Measurements from ENCODE around the gene WHRN. TPM values are rescaled to one million over a fixed set of nuclear protein-coding genes. Genes with fewer than 3 reads are reported as not detected.

WHRN gene
- total and polyA plus RNA-seq, 2 of the 13 experiments (the other 11 are each of a cell fraction or from before 2014, with no cell fraction given), result 2.3 to 5.3 TPM

GRCh38 chr9:114525513-114525912 lies 20.2 kb upstream of the WHRN start:
- Histone ChIP-seq H3K27me3 (ENCODE audit: control insufficient read depth in 1 of 2, insufficient read depth in 2 of 2, low read length in 2 of 2) (peaks cover 0 to 20% of the 10 kb centered on the region in 2 experiments; a peak in 2 of 5 replicates), H3K4me1 (ENCODE audit: insufficient read depth, low read length) (no peaks in the 10 kb centered on the region), H3K9ac (ENCODE audit: insufficient read depth, low read depth, low read length) (no peak overlapping the region), H3K79me2 (ENCODE audit: insufficient read depth, low read length) (no peaks in the 10 kb centered on the region), H3K9me3 (ENCODE audit: low read length) (no peaks in the 10 kb centered on the region), H3K4me2 (ENCODE audit: low read depth, low read length) (no peak overlapping the region), H3K27ac (ENCODE audit: extremely low read length, insufficient read depth, low read length) (no peak overlapping the region), H3K36me3 (replicated peaks in 1 of 2; ENCODE audit: control insufficient read depth in 1 of 2, insufficient read depth in 2 of 2, low read length in 2 of 2) (no peaks in the 10 kb centered on the region), H4K20me1 (ENCODE audit: insufficient read depth, low read length) (no peaks in the 10 kb centered on the region), H3K4me3 (replicated peaks in 1 of 3; ENCODE audit: insufficient read depth in 1 of 3, low read depth in 2 of 3, low read length in 3 of 3) (no peak overlapping the region), H2AFZ (ENCODE audit: low read length) (no peak overlapping the region)
- ChIA-PET CTCF (ENCODE audit: low intra/inter-chr PET ratio, low total read pairs) (no interaction called here), POLR2A (no interaction called here)
- whole genome bisulfite sequencing (ENCODE audit: low lambda C conversion rate), result 38% methylated on average over 3 of the region's 3 CpGs
- BruUV-seq (replicated peaks), result no TSS peak
- ATAC-seq (no peak), DNase-seq (ENCODE audit: low spot score) (no peak), FAIRE-seq (no peak)
- intact Hi-C loops (cut with micrococcal nuclease; ENCODE audit: unreplicated experiment) (no loop called here), in situ Hi-C loops (cut with HindIII; ENCODE audit: extremely low pct_ligation_motif_present, low pct_unique_long_range_greater_than_20kb) (no loop called here)
- TF ChIP-seq ZNF557 (CRISPR knock-in tag; IDR thresholded peaks at IDR 0.05), result no peak
- no peak for TF ChIP-seq HNRNPL (IDR thresholded peaks at IDR 0.05; ENCODE audit: low read depth, low read length)
- no peak for TF ChIP-seq ZBTB20 (CRISPR knock-in tag; IDR thresholded peaks at IDR 0.05; ENCODE audit: borderline replicate concordance, low read depth)
- TF ChIP-seq NBN (conservative IDR thresholded peaks at IDR 0.05), result no peak
- no peak for TF ChIP-seq ONECUT2 (CRISPR knock-in tag; IDR thresholded peaks at IDR 0.05)

- no peak overlapping the region for H3K27ac ChIP-seq (ENCODE audit: extremely low read length, insufficient read depth, low read length)
- no peak overlapping the region for H2AFZ ChIP-seq (ENCODE audit: low read length)
- no peak overlapping the region for H3K4me2 ChIP-seq (ENCODE audit: low read depth, low read length)
- peaks cover 0 to 26% of the 10 kb centered on the region in 2 experiments; a peak in 2 of 5 replicates for H3K27me3 ChIP-seq (ENCODE audit: control insufficient read depth in 1 of 2, insufficient read depth in 2 of 2, low read length in 2 of 2)
- H3K4me1 ChIP-seq (ENCODE audit: insufficient read depth, low read length), result no peaks in the 10 kb centered on the region
- ChIA-PET POLR2A (no interaction called here), CTCF (ENCODE audit: low intra/inter-chr PET ratio, low total read pairs) (no interaction called here)
- no peaks in the 10 kb centered on the region for H3K79me2 ChIP-seq (ENCODE audit: insufficient read depth, low read length)
- H4K20me1 ChIP-seq (ENCODE audit: insufficient read depth, low read length), result no peaks in the 10 kb centered on the region
- 3% methylated on average over 7 of the region's 7 CpGs for WGBS (ENCODE audit: low lambda C conversion rate)
- no TSS peak for BruUV-seq (replicated peaks)
- ATAC-seq, result no peak
- H3K9me3 ChIP-seq (ENCODE audit: low read length), result no peaks in the 10 kb centered on the region
- no peaks in the 10 kb centered on the region for H3K36me3 ChIP-seq (replicated peaks in 1 of 2; ENCODE audit: control insufficient read depth in 1 of 2, insufficient read depth in 2 of 2, low read length in 2 of 2)
- intact Hi-C loops (cut with micrococcal nuclease; ENCODE audit: unreplicated experiment), result no loop called here
- no peak overlapping the region for H3K9ac ChIP-seq (ENCODE audit: insufficient read depth, low read depth, low read length)
- in situ Hi-C loops (cut with HindIII; ENCODE audit: extremely low pct_ligation_motif_present, low pct_unique_long_range_greater_than_20kb), result no loop called here
- FAIRE-seq, result no peak
- no peak for DNase-seq (ENCODE audit: low spot score)
- no peak overlapping the region for H3K4me3 ChIP-seq (replicated peaks in 1 of 3; ENCODE audit: insufficient read depth in 1 of 3, low read depth in 2 of 3, low read length in 3 of 3)
- TF ChIP-seq ZNF446 (CRISPR knock-in tag; IDR thresholded peaks at IDR 0.05) (no peak), ATAD3A (CRISPR knock-in tag; IDR thresholded peaks at IDR 0.05) (no peak), ATF7-NPFF (CRISPR knock-in tag; IDR thresholded peaks at IDR 0.05; ENCODE audit: low read depth) (no peak), ZNF704 (CRISPR knock-in tag; IDR thresholded peaks at IDR 0.05; ENCODE audit: borderline replicate concordance) (no peak), HNRNPK (IDR thresholded peaks at IDR 0.05; ENCODE audit: low read depth, low read length, poor library complexity, severe bottlenecking) (no peak), JUN (CRISPR knock-in tag; IDR thresholded peaks at IDR 0.05) (no peak), TRIM24 (CRISPR knock-in tag; IDR thresholded peaks at IDR 0.05) (no peak), ZNF792 (CRISPR knock-in tag; IDR thresholded peaks at IDR 0.05) (no peak), FUBP1 (CRISPR knock-in tag; IDR thresholded peaks at IDR 0.05; ENCODE audit: borderline replicate concordance) (no peak), ISX (CRISPR knock-in tag; conservative IDR thresholded peaks at IDR 0.05) (no peak), NFE2 (CRISPR knock-in tag; IDR thresholded peaks at IDR 0.05) (no peak), ZNF530 (CRISPR knock-in tag; IDR thresholded peaks at IDR 0.05; ENCODE audit: low read depth) (no peak), HOXA7 (CRISPR knock-in tag; IDR thresholded peaks at IDR 0.05) (no peak), ZNF44 (CRISPR knock-in tag; IDR thresholded peaks at IDR 0.05) (no peak), ZSCAN29 (CRISPR knock-in tag; conservative IDR thresholded peaks at IDR 0.05) (no peak)
These were observed 19.0 kb upstream of the WHRN start for GRCh38 chr9:114524247-114524681.

Data from HepG2 (cell line).